GM12864 (cell line): Measurements from ENCODE around the gene KMT2A.

Source experiments
- DNase-seq: peaks from one replicate; pipeline ENCODE4 v3.0.0-alpha.2; 2011; ENCODE audit warnings: low read depth
- H3K4me3 ChIP-seq: 2 replicates; pipeline ENCODE4 v1.5.1; 2011; ENCODE audit warnings: mild to moderate bottlenecking, low read depth, low read length, control low read depth
- CTCF ChIP-seq: IDR thresholded peaks from 2 replicates; pipeline ENCODE4 v1.5.1; 2011; ENCODE audit warnings: low read depth, mild to moderate bottlenecking, moderate library complexity, low read length, control low read depth, inconsistent platforms; ENCODE audit errors: missing control alignments

Gene KMT2A

DNA sequence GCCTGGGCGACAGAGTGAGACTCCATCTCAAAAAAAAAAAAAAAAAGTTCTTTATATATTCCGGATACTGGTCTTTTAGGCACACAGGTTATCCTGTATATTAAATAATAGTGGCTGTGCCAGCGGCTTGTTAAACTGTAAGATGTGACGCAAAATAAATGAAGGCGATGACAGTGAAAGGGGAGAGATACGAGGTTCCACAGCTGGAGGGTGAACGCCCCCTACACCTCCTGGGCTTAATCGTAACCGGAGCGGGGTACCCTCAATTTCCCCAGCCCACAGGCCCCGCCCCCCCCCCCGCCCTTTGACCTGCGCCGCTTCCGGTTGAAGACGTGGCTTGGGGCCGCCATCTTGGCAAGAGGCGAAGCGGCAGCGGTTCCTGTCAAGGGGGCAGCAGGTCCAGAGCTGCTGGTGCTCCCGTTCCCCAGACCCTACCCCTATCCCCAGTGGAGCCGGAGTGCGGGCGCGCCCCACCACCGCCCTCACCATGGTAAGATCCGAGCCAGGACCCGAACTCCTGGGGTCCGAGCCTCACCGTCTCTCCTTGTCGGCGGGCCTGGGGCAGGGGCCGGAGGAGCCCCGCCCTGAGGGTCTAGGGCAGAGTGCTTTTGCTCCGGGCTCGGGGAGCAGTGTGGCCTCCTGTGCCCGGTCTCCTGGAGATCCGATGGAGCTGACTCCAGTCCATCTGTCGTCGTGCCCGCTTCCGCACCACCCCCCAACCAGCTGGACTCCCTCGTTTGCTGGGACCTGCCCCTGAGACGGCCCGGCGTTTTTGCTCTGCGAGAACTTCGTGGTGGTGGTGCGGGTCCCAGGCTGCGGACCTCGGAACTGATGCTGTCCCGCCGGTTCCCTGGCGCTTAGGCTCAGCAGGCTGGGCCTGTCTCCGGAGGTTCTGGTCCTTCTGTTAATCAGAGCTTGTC lies 136.0 kb downstream of the KMT2A start, which contains the start of gene ARCN1:
Gene ARCN1, plus strand, starts transcription at position 349 of the 920 bp plus-strand sequence. Its CDS starts 139 bp downstream, at position 488.
- peak; percentile 44 for DNase-seq
- peak within 1 kb of the TSS; percentile 80 for H3K4me3 ChIP-seq
- TF ChIP-seq CTCF: no peak

- peak overlapping the region; percentile 80 for H3K4me3 ChIP-seq
- no peak for DNase-seq
- no peak for TF ChIP-seq CTCF
Observed at GRCh38 chr11:118572981-118573550, 136.8 kb downstream of the KMT2A start.

DNA sequence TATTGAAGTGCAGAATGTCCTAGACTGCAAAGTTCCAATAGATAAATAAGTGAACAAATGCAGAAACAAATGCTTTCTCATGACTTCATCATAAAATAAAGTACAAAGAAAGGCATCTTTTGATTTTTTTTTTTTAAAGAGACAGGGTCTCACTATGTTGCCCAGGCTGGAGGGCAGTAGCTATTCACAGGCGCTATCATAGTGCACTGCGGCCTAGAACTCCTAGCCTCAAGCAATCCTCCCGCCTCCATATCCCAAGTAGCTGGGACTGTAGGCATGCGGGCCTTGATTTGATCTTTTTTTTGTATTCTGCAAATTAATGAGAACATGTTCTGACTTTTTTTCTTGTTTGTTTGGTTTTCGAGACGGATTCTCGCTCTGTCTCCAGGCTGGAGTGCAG lies 138.3 kb downstream of the KMT2A start:
- no peak for DNase-seq
- H3K4me3 ChIP-seq: no peak overlapping the region
- TF ChIP-seq CTCF: no peak
